Trophoblast cell (in vitro differentiated cells and primary cell): ENCODE measurements around the gene SLC18A2.
"Not testable (repeated sequence)": the region's sequence is repeated elsewhere in the genome, so short reads cannot be mapped to it uniquely, and the experiment has no call there.

Source experiments
- DNase-seq, 2 donors: peaks; one replicate each; pipeline ENCODE4 v3.0.0-alpha.2; 2016
- H2AFZ ChIP-seq: 2 replicates; pipeline ENCODE4 v1.6.1; 2013; ENCODE audit warnings: low read length, moderate library complexity, mild to moderate bottlenecking; ENCODE audit not compliant: insufficient read depth, poor library complexity
- H2AK5ac ChIP-seq: 2 replicates; pipeline ENCODE4 v1.6.1; 2013; ENCODE audit warnings: mild to moderate bottlenecking, low read length
- H2BK120ac ChIP-seq: 2 replicates; pipeline ENCODE4 v1.6.1; 2013; ENCODE audit warnings: low read length, mild to moderate bottlenecking, moderate library complexity; ENCODE audit not compliant: insufficient read depth, poor library complexity
- H2BK12ac ChIP-seq: 2 replicates; pipeline ENCODE4 v1.6.1; 2013; ENCODE audit warnings: mild to moderate bottlenecking, low read length, moderate library complexity
- H2BK5ac ChIP-seq: 2 replicates; pipeline ENCODE4 v1.6.1; 2013; ENCODE audit warnings: low read length, low read depth, moderate library complexity, mild to moderate bottlenecking; ENCODE audit not compliant: poor library complexity
- H3K14ac ChIP-seq: 2 replicates; pipeline ENCODE4 v1.6.1; 2013; ENCODE audit warnings: mild to moderate bottlenecking, low read length
- H3K18ac ChIP-seq: 2 replicates; pipeline ENCODE4 v1.6.1; 2013; ENCODE audit warnings: mild to moderate bottlenecking, low read length
- H3K23ac ChIP-seq: 2 replicates; pipeline ENCODE4 v1.6.1; 2013; ENCODE audit warnings: low read length
- H3K27ac ChIP-seq: 2 replicates; pipeline ENCODE4 v1.5.1; 2013; ENCODE audit warnings: low read depth, mild to moderate bottlenecking, inconsistent platforms, low read length, moderate library complexity
- H3K27me3 ChIP-seq: 2 replicates; pipeline ENCODE4 v1.6.1; 2013; ENCODE audit warnings: inconsistent platforms, mild to moderate bottlenecking, low read length, moderate library complexity; ENCODE audit not compliant: insufficient read depth
- H3K36me3 ChIP-seq, 2 experiments: 1 replicate in 1 of 2; 2 replicates in 1 of 2; pipeline ENCODE4 v1.6.1; 2013; ENCODE audit warnings: low read length in 2 of 2, mild to moderate bottlenecking in 2 of 2, moderate library complexity in 1 of 2; ENCODE audit not compliant: insufficient read depth in 2 of 2, control insufficient read depth in 1 of 2
- H3K4ac ChIP-seq: 2 replicates; pipeline ENCODE4 v1.6.1; 2013; ENCODE audit warnings: low read depth, mild to moderate bottlenecking, low read length, moderate library complexity
- H3K4me1 ChIP-seq, 2 experiments: 1 replicate in 1 of 2; 2 replicates in 1 of 2; pipeline ENCODE4 v1.6.1; 2013; ENCODE audit warnings: low read length in 2 of 2, mild to moderate bottlenecking in 2 of 2, moderate library complexity in 1 of 2; ENCODE audit not compliant: insufficient read depth in 2 of 2, control insufficient read depth in 1 of 2
- H3K4me2 ChIP-seq: 2 replicates; pipeline ENCODE4 v1.6.1; 2013; ENCODE audit warnings: inconsistent platforms, mild to moderate bottlenecking, low read length, moderate library complexity
- H3K4me3 ChIP-seq: 2 replicates; pipeline ENCODE4 v1.5.1; 2013; ENCODE audit warnings: mild to moderate bottlenecking, low read depth, low read length, inconsistent platforms
- H3K79me1 ChIP-seq: one replicate; pipeline ENCODE4 v1.6.1; 2013; ENCODE audit warnings: low read length
- H3K79me2 ChIP-seq: 2 replicates; pipeline ENCODE4 v1.6.1; 2013; ENCODE audit warnings: low read length, mild to moderate bottlenecking; ENCODE audit not compliant: control insufficient read depth, insufficient read depth, poor library complexity
- H3K9ac ChIP-seq: 2 replicates; pipeline ENCODE4 v1.6.1; 2013; ENCODE audit warnings: mild to moderate bottlenecking, low read length
- H3K9me3 ChIP-seq: 2 replicates; pipeline ENCODE4 v1.6.1; 2013; ENCODE audit warnings: low read depth, mild to moderate bottlenecking, control low read depth, inconsistent platforms, low read length; ENCODE audit not compliant: insufficient read depth
- H4K12ac ChIP-seq: 2 replicates; pipeline ENCODE4 v1.6.1; 2013; ENCODE audit warnings: low read depth, mild to moderate bottlenecking, low read length, moderate library complexity
- H4K8ac ChIP-seq: 2 replicates; pipeline ENCODE4 v1.6.1; 2013; ENCODE audit warnings: low read depth, mild to moderate bottlenecking, low read length, moderate library complexity
- H4K91ac ChIP-seq: one replicate; pipeline ENCODE4 v1.6.1; 2013; ENCODE audit warnings: low read depth, mild to moderate bottlenecking, low read length, moderate library complexity
- WGBS: extraction: QIAGEN DNeasy Blood & Tissue Kit; methylation state at CpG from one replicate; pipeline ENCODE4 v1.1.7; 2013; ENCODE audit warnings: missing lambda C conversion rate; ENCODE audit not compliant: insufficient read length, insufficient coverage; ENCODE audit errors: extremely low coverage; 5-methylcytosine and 5-hydroxymethylcytosine counted together

The SLC18A2 gene

DNA sequence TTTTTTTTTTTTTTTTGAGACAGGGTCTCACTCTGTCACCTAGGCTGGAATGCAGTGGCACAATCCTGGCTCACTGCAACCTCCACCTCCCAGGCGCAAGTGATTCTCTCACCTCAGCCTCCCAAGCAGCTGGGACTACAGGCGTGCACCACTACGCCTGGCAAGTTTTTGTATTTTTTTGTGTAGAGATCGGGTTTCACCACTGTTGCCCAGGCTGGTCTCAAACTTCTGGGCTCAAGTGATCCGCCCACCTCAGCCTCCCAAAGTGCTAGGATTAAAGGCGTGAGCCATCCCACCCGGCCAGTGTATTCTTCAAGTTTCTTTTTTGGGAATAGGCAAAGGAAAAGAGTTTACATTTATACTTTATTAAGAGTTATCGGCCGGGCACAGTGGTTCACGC is 50.0 kb downstream of the SLC18A2 start:
- not testable (repeated sequence) for H3K14ac ChIP-seq, H2AK5ac ChIP-seq, H3K4me2 ChIP-seq, H3K4me1 ChIP-seq, H3K79me1 ChIP-seq, H2AFZ ChIP-seq, H3K4me3 ChIP-seq, H4K8ac ChIP-seq, DNase-seq, H3K79me2 ChIP-seq, H4K12ac ChIP-seq, H2BK12ac ChIP-seq, H3K27ac ChIP-seq, H3K23ac ChIP-seq, H4K91ac ChIP-seq, H2BK120ac ChIP-seq, H3K36me3 ChIP-seq, H3K18ac ChIP-seq, H3K9ac ChIP-seq, H3K27me3 ChIP-seq, H3K9me3 ChIP-seq, H3K4ac ChIP-seq, H2BK5ac ChIP-seq
- WGBS, result no CpG with 5 or more reads among the region's 10 CpGs

DNA sequence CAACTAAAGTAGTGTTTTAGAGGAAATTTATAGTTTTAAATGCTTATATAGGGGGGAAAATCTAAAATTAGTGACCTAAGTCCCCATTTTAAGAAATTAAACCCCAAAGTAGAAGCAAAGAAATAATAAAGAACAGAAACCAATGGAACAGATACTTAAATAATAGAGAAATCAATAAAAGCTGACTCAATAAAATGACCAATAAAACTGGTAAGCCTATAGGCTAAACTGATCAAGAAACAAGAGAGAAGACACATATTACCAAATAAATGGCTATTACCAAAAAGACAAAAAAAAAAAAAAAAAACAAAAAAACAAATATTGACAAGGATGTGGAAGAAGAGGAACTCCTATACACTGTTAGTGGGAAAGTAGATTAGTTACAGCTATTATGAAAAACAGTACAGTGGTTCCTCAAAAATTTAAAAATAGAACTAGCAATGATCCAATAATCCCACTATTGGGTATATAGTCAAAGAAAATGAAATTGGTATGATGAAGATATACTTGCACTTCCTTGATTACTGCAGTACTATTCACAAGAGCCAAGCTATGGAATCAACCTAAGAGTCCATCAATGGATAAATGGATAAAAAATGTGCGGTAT is 53.2 kb downstream of the SLC18A2 start:
- H3K18ac ChIP-seq, result no peak overlapping the region
- H4K12ac ChIP-seq, result no peak overlapping the region
- H3K79me2 ChIP-seq, result no peaks in the 10 kb centered on the region
- no peak overlapping the region for H3K4me3 ChIP-seq
- H3K4me1 ChIP-seq, result no peaks in the 10 kb centered on the region
- no peak overlapping the region for H3K14ac ChIP-seq
- H3K9me3 ChIP-seq, result no peaks in the 10 kb centered on the region
- H2BK120ac ChIP-seq, result no peak overlapping the region
- H3K23ac ChIP-seq, result no peak overlapping the region
- no peaks in the 10 kb centered on the region for H3K79me1 ChIP-seq
- H3K36me3 ChIP-seq, result peaks cover 0 to 3% of the 10 kb centered on the region in 2 experiments
- no peak overlapping the region for H2AFZ ChIP-seq
- no peak for DNase-seq
- no peak overlapping the region for H2BK12ac ChIP-seq
- H3K4ac ChIP-seq, result no peak overlapping the region
- H3K27me3 ChIP-seq, result no peaks in the 10 kb centered on the region
- H2AK5ac ChIP-seq, result no peak overlapping the region
- H3K4me2 ChIP-seq, result no peak overlapping the region
- H4K91ac ChIP-seq, result no peak overlapping the region
- H2BK5ac ChIP-seq, result no peak overlapping the region
- no peak overlapping the region for H3K27ac ChIP-seq
- H3K9ac ChIP-seq, result no peak overlapping the region
- WGBS, result no CpG with 5 or more reads among the region's 1 CpG
- no peak overlapping the region for H4K8ac ChIP-seq

DNA sequence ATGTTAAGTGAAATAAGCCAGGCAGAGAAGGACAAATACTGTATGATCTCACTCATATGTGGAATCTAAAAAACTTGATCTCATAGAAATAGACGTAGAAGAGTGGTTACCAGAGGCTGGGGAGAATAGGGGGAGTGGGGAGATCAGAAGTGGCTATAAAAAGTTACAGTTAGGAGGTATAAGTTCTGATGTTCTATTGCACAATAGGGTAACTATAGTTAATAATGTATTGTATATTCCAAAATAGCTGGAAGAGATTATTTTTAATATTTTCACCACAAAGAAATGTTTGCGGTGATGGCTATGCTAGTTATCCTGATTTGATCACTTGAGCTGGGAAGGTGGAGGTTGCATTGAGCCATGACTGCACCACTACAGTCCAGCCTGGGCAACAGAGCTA is 53.8 kb downstream of the SLC18A2 start:
- no peak overlapping the region for H2BK12ac ChIP-seq
- H2AFZ ChIP-seq, result no peak overlapping the region
- no peak overlapping the region for H3K27ac ChIP-seq
- H3K4me2 ChIP-seq, result no peak overlapping the region
- no CpG with 5 or more reads among the region's 2 CpGs for WGBS
- H2BK120ac ChIP-seq, result no peak overlapping the region
- no peak overlapping the region for H4K8ac ChIP-seq
- no peak overlapping the region for H3K18ac ChIP-seq
- no peaks in the 10 kb centered on the region for H3K79me2 ChIP-seq
- no peak overlapping the region for H3K23ac ChIP-seq
- no peaks in the 10 kb centered on the region for H3K4me1 ChIP-seq
- H3K79me1 ChIP-seq, result no peaks in the 10 kb centered on the region
- H3K9me3 ChIP-seq, result no peaks in the 10 kb centered on the region
- no peaks in the 10 kb centered on the region for H3K36me3 ChIP-seq
- H3K9ac ChIP-seq, result no peak overlapping the region
- DNase-seq, result no peak
- H3K4me3 ChIP-seq, result no peak overlapping the region
- no peak overlapping the region for H2BK5ac ChIP-seq
- no peak overlapping the region for H2AK5ac ChIP-seq
- no peaks in the 10 kb centered on the region for H3K27me3 ChIP-seq
- H3K4ac ChIP-seq, result no peak overlapping the region
- H4K12ac ChIP-seq, result no peak overlapping the region
- H3K14ac ChIP-seq, result no peak overlapping the region
- no peak overlapping the region for H4K91ac ChIP-seq

DNA sequence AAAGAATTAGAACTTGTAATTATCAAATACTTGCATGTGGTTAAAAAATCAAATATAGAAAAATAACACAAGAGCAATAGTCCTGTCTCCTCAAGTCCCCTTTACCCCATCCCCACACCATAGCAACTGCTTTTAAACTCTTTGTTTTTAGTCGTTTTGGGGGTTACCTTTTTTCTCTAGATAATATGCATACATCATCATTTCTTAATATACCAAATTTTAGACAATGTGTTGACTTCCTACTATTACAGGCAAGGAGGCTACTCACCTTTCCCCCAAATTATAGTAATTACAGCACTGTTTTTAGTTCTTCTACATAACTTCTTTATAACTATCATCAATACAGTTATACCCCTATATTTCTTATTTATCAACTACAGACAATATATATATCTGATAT is 57.3 kb downstream of the SLC18A2 start:
- Histone ChIP-seq H3K79me1 (no peaks in the 10 kb centered on the region), H2AFZ (no peak overlapping the region), H3K4me2 (no peak overlapping the region), H3K79me2 (no peaks in the 10 kb centered on the region), H3K36me3 (no peaks in the 10 kb centered on the region), H3K14ac (no peak overlapping the region), H3K4me1 (no peaks in the 10 kb centered on the region), H3K18ac (no peak overlapping the region), H4K91ac (no peak overlapping the region), H3K23ac (no peak overlapping the region), H3K9me3 (no peaks in the 10 kb centered on the region), H3K27me3 (no peaks in the 10 kb centered on the region), H3K4me3 (no peak overlapping the region), H4K12ac (no peak overlapping the region), H2BK120ac (no peak overlapping the region), H2AK5ac (no peak overlapping the region), H2BK5ac (no peak overlapping the region), H3K4ac (no peak overlapping the region), H4K8ac (no peak overlapping the region), H2BK12ac (no peak overlapping the region), H3K9ac (no peak overlapping the region), H3K27ac (no peak overlapping the region)
- no peak for DNase-seq
- WGBS, result no CpG with 5 or more reads among the region's 1 CpG
